ENCODE data around the gene TDRD9. TPM values are rescaled to one million over a fixed set of nuclear protein-coding genes. Genes with fewer than 3 reads are reported as not detected.

TDRD9 gene
- total and polyA plus RNA-seq, 2 of the 4 experiments (the other 2 are of a cell fraction) = 0.07 to 0.18 TPM

Small RNA genes within 50 kb of the gene (microRNA-seq; reads per million reads assigned to microRNA genes)
- not detected for gene RN7SL634P (ENCODE audit: insufficient read depth, insufficient read length)

Small RNA genes within 50 kb of the gene (small RNA-seq; reads per million reads assigned to genes)
- 0 to 17.7 (median 0) reads per million in 5 experiments for gene RN7SL634P

Other genes with a start within 250 kb of the TDRD9 start
- gene XRCC3, start 213.0 kb upstream of the TDRD9 start, total RNA-seq (2012; rRNA removed) = 7.5 and 8.1 TPM in 2 replicates
- gene XRCC3, start 213.0 kb upstream of the TDRD9 start, polyA plus RNA-seq (2012; rRNA removed) = 9.0 and 9.5 TPM in 2 replicates
- 41.2 and 41.4 TPM in 2 replicates for gene ZFYVE21, start 212.6 kb upstream of the TDRD9 start, total RNA-seq (2012; rRNA removed)
- gene ZFYVE21, start 212.6 kb upstream of the TDRD9 start, polyA plus RNA-seq (2012; rRNA removed) = 89.2 and 93.4 TPM in 2 replicates
- gene PPP1R13B, start 80.9 kb upstream of the TDRD9 start, total RNA-seq (2012; rRNA removed) = 1.6 and 2.2 TPM in 2 replicates
- gene PPP1R13B, start 80.9 kb upstream of the TDRD9 start, polyA plus RNA-seq (2012; rRNA removed) = 2.8 and 3.7 TPM in 2 replicates
- not detected in 2 replicates for gene RD3L, start 14.1 kb downstream of the TDRD9 start, total RNA-seq (2012; rRNA removed)
- not detected in 2 replicates for gene RD3L, start 14.1 kb downstream of the TDRD9 start, polyA plus RNA-seq (2012; rRNA removed)
- not detected in 2 replicates for gene ASPG, start 157.2 kb downstream of the TDRD9 start, total RNA-seq (2012; rRNA removed)
- gene ASPG, start 157.2 kb downstream of the TDRD9 start, polyA plus RNA-seq (2012; rRNA removed) = not detected in 2 replicates
- not detected in 2 replicates for gene KIF26A, start 210.1 kb downstream of the TDRD9 start, total RNA-seq (2012; rRNA removed)
- 0.03 TPM in 1 of 2 replicates, not detected in the other for gene KIF26A, start 210.1 kb downstream of the TDRD9 start, polyA plus RNA-seq (2012; rRNA removed)

Data from IMR-90 (cell line).